Central memory CD8-positive, alpha-beta T cell (primary cell): ENCODE data around the gene FGF10.

Source experiments
- ATAC-seq: fragments of 150-1000 bp; cut with Tn5 transposase; replicated peaks from 2 replicates; pipeline ENCODE4 v1.10.0; 2022; ENCODE audit warnings: mild to moderate bottlenecking, moderate FRiP score, moderate number of reproducible peaks; ENCODE audit not compliant: poor library complexity, severe bottlenecking; ENCODE audit errors: extremely low read depth
- DNase-seq, 2 donors: peaks; one replicate each; pipeline ENCODE4 v3.0.0; 2021; ENCODE audit warnings: low spot score in 2 of 2
- H3K27ac Mint-ChIP-seq: one replicate; pipeline ENCODE4 v1.8.0; 2022; ENCODE audit warnings: low read depth, mild to moderate bottlenecking, moderate library complexity, mixed read lengths
- H3K27me3 Mint-ChIP-seq: one replicate; pipeline ENCODE4 v1.8.0; 2022; ENCODE audit warnings: mixed read lengths
- H3K36me3 Mint-ChIP-seq: one replicate; pipeline ENCODE4 v1.8.0; 2022; ENCODE audit warnings: mild to moderate bottlenecking, moderate library complexity, mixed read lengths; ENCODE audit not compliant: insufficient read depth
- H3K4me1 Mint-ChIP-seq: one replicate; pipeline ENCODE4 v1.8.0; 2022; ENCODE audit warnings: mixed read lengths
- H3K4me3 Mint-ChIP-seq: one replicate; pipeline ENCODE4 v1.8.0; 2022; ENCODE audit warnings: mild to moderate bottlenecking, moderate library complexity, mixed read lengths
- H3K9me3 Mint-ChIP-seq: one replicate; pipeline ENCODE4 v1.8.0; 2022; ENCODE audit warnings: mixed read lengths

Gene FGF10

GRCh38 chr5:44389090-44389822 is at the start of gene FGF10:
Gene FGF10 (minus strand): TSS chr5:44389420. CDS start chr5:44388682, 738 bp downstream.
- Mint-ChIP-seq H3K27ac (no peak within 1 kb of the TSS), H3K27me3 (peaks cover 46% of the 10 kb centered on the region), H3K4me3 (no peak within 1 kb of the TSS), H3K9me3 (peaks cover 23% of the 10 kb centered on the region), H3K36me3 (peaks cover 1% of the 10 kb centered on the region), H3K4me1 (peaks cover 5% of the 10 kb centered on the region)
- DNase-seq (no peak), ATAC-seq (no peak)

- ATAC-seq (no peak), DNase-seq (no peak)
- no peaks in the 10 kb centered on the region for H3K4me1 Mint-ChIP-seq
- H3K4me3 Mint-ChIP-seq = no peak overlapping the region
- peaks cover 11% of the 10 kb centered on the region for H3K9me3 Mint-ChIP-seq
- no peak overlapping the region for H3K27ac Mint-ChIP-seq
- no peaks in the 10 kb centered on the region for H3K36me3 Mint-ChIP-seq
- H3K27me3 Mint-ChIP-seq = no peaks in the 10 kb centered on the region
Measured at GRCh38 chr5:44426944-44427343, 37.7 kb upstream of the FGF10 start.

- H3K4me3 Mint-ChIP-seq = no peak overlapping the region
- no peaks in the 10 kb centered on the region for H3K4me1 Mint-ChIP-seq
- H3K36me3 Mint-ChIP-seq = peaks cover 2% of the 10 kb centered on the region
- H3K27ac Mint-ChIP-seq = no peak overlapping the region
- no peak for DNase-seq
- H3K27me3 Mint-ChIP-seq = no peaks in the 10 kb centered on the region
- peaks cover 13% of the 10 kb centered on the region for H3K9me3 Mint-ChIP-seq
- no peak for ATAC-seq
Measured at GRCh38 chr5:44412286-44412685, 23.1 kb upstream of the FGF10 start.

GRCh38 chr5:44402084-44402483 is 12.9 kb upstream of the FGF10 start:
- Mint-ChIP-seq H3K4me3 (no peak overlapping the region), H3K9me3 (peaks cover 16% of the 10 kb centered on the region), H3K4me1 (no peaks in the 10 kb centered on the region), H3K36me3 (no peaks in the 10 kb centered on the region), H3K27ac (no peak overlapping the region), H3K27me3 (no peaks in the 10 kb centered on the region)
- no peak for ATAC-seq
- DNase-seq = no peak

- Mint-ChIP-seq H3K4me3 (no peak overlapping the region), H3K27ac (no peak overlapping the region), H3K4me1 (no peaks in the 10 kb centered on the region), H3K27me3 (no peaks in the 10 kb centered on the region), H3K9me3 (peaks cover 20% of the 10 kb centered on the region), H3K36me3 (no peaks in the 10 kb centered on the region)
- DNase-seq = no peak
- no peak for ATAC-seq
Measured at GRCh38 chr5:44401611-44402010, 12.4 kb upstream of the FGF10 start.

GRCh38 chr5:44398382-44398781 is 9.2 kb upstream of the FGF10 start:
- ATAC-seq = no peak

GRCh38 chr5:44396312-44396711 is 7.1 kb upstream of the FGF10 start:
- Mint-ChIP-seq H3K27ac (no peak overlapping the region), H3K4me3 (no peak overlapping the region), H3K9me3 (peaks cover 19% of the 10 kb centered on the region), H3K4me1 (no peaks in the 10 kb centered on the region), H3K27me3 (no peaks in the 10 kb centered on the region), H3K36me3 (no peaks in the 10 kb centered on the region)
- DNase-seq = no peak
- ATAC-seq = no peak

More at GRCh38 chr5:44398382-44398781, 9.2 kb upstream of the FGF10 start:
- no peaks in the 10 kb centered on the region for H3K36me3 Mint-ChIP-seq
- H3K9me3 Mint-ChIP-seq = peaks cover 21% of the 10 kb centered on the region
- no peak overlapping the region for H3K4me3 Mint-ChIP-seq
- no peak for DNase-seq
- no peak overlapping the region for H3K27ac Mint-ChIP-seq
- no peaks in the 10 kb centered on the region for H3K27me3 Mint-ChIP-seq
- no peaks in the 10 kb centered on the region for H3K4me1 Mint-ChIP-seq

GRCh38 chr5:44390351-44390750 is 1.1 kb upstream of the FGF10 start:
- peaks cover 46% of the 10 kb centered on the region for H3K27me3 Mint-ChIP-seq
- H3K4me3 Mint-ChIP-seq = no peak overlapping the region
- no peak for DNase-seq
- H3K9me3 Mint-ChIP-seq = peaks cover 23% of the 10 kb centered on the region
- ATAC-seq = no peak
- H3K27ac Mint-ChIP-seq = no peak overlapping the region
- H3K4me1 Mint-ChIP-seq = peaks cover 5% of the 10 kb centered on the region
- H3K36me3 Mint-ChIP-seq = peaks cover 1% of the 10 kb centered on the region

- H3K27me3 Mint-ChIP-seq = peaks cover 46% of the 10 kb centered on the region
- H3K4me3 Mint-ChIP-seq = no peak overlapping the region
- H3K27ac Mint-ChIP-seq = no peak overlapping the region
- ATAC-seq (no peak), DNase-seq (no peak)
- H3K9me3 Mint-ChIP-seq = peaks cover 23% of the 10 kb centered on the region
- H3K4me1 Mint-ChIP-seq = peaks cover 5% of the 10 kb centered on the region
- peaks cover 1% of the 10 kb centered on the region for H3K36me3 Mint-ChIP-seq
Measured at GRCh38 chr5:44389823-44390143, 563 bp upstream of the FGF10 start.

GRCh38 chr5:44388321-44389089 is 715 bp downstream of the FGF10 start:
- peaks cover 1% of the 10 kb centered on the region for H3K36me3 Mint-ChIP-seq
- peaks cover 23% of the 10 kb centered on the region for H3K9me3 Mint-ChIP-seq
- ATAC-seq (no peak), DNase-seq (no peak)
- H3K4me3 Mint-ChIP-seq = no peak overlapping the region
- no peak overlapping the region for H3K27ac Mint-ChIP-seq
- peaks cover 5% of the 10 kb centered on the region for H3K4me1 Mint-ChIP-seq
- H3K27me3 Mint-ChIP-seq = peaks cover 46% of the 10 kb centered on the region

- H3K9me3 Mint-ChIP-seq = peaks cover 23% of the 10 kb centered on the region
- peaks cover 46% of the 10 kb centered on the region for H3K27me3 Mint-ChIP-seq
- no peak overlapping the region for H3K27ac Mint-ChIP-seq
- H3K36me3 Mint-ChIP-seq = peaks cover 1% of the 10 kb centered on the region
- no peak for DNase-seq
- H3K4me3 Mint-ChIP-seq = no peak overlapping the region
- H3K4me1 Mint-ChIP-seq = peaks cover 5% of the 10 kb centered on the region
- no peak for ATAC-seq
Measured at GRCh38 chr5:44387921-44388320, 1.3 kb downstream of the FGF10 start.

- H3K4me1 Mint-ChIP-seq = peaks cover 5% of the 10 kb centered on the region
- H3K4me3 Mint-ChIP-seq = no peak overlapping the region
- peaks cover 23% of the 10 kb centered on the region for H3K9me3 Mint-ChIP-seq
- ATAC-seq (no peak), DNase-seq (no peak)
- H3K36me3 Mint-ChIP-seq = peaks cover 1% of the 10 kb centered on the region
- no peak overlapping the region for H3K27ac Mint-ChIP-seq
- peaks cover 46% of the 10 kb centered on the region for H3K27me3 Mint-ChIP-seq
Measured at GRCh38 chr5:44387406-44387805, 1.8 kb downstream of the FGF10 start.

- Mint-ChIP-seq H3K4me3 (no peak overlapping the region), H3K27ac (no peak overlapping the region), H3K36me3 (no peaks in the 10 kb centered on the region), H3K4me1 (peaks cover 5% of the 10 kb centered on the region), H3K9me3 (peaks cover 14% of the 10 kb centered on the region), H3K27me3 (peaks cover 38% of the 10 kb centered on the region)
- ATAC-seq (no peak), DNase-seq (no peak)
Measured at GRCh38 chr5:44385291-44385900, 3.8 kb downstream of the FGF10 start.
